Amygdala (tissue), 56 donors: Measurements from ENCODE around the gene GABRE.
"Not testable (repeated sequence)": the region's sequence is repeated elsewhere in the genome, so short reads cannot be mapped to it uniquely, and the experiment has no call there.

Experiments used
- DNase-seq, 56 donors: peaks; one replicate each; lab custom pipeline; 2025; lab: John Stamatoyannopoulos, UW

GABRE gene

GRCh38 chrX:151973060-151973661 is 1.3 kb downstream of the GABRE start:
- DNase-seq: no peak

GRCh38 chrX:151970661-151971060 is 3.8 kb downstream of the GABRE start:
- DNase-seq: peak in 1 of 56 donors; percentile 0

- DNase-seq: no peak
These were observed 4.4 kb downstream of the GABRE start for GRCh38 chrX:151970027-151970426.

GRCh38 chrX:151966236-151966635 is 8.2 kb downstream of the GABRE start:
- DNase-seq: no peak

- no peak for DNase-seq
These were observed 12.4 kb downstream of the GABRE start for GRCh38 chrX:151962034-151962433.

GRCh38 chrX:151958101-151958500 is 16.4 kb downstream of the GABRE start:
- no peak for DNase-seq

GRCh38 chrX:151954730-151955129 is 19.7 kb downstream of the GABRE start:
- DNase-seq: no peak

- DNase-seq: no peak
These were observed 36.3 kb downstream of the GABRE start for GRCh38 chrX:151938172-151938571.

- DNase-seq: no peak
These were observed 39.1 kb downstream of the GABRE start for GRCh38 chrX:151935358-151935757.

GRCh38 chrX:151929126-151929525 is 45.4 kb downstream of the GABRE start:
- no peak for DNase-seq

GRCh38 chrX:151923648-151924047 is 50.8 kb downstream of the GABRE start:
- DNase-seq: no peak

- DNase-seq: no peak
These were observed 51.8 kb downstream of the GABRE start for GRCh38 chrX:151922692-151923091.

- no peak for DNase-seq
These were observed 52.6 kb downstream of the GABRE start for GRCh38 chrX:151921866-151922265.

GRCh38 chrX:151921292-151921691 is 53.2 kb downstream of the GABRE start:
- DNase-seq: no peak

GRCh38 chrX:151920530-151920929 is 53.9 kb downstream of the GABRE start:
- DNase-seq: no peak

- DNase-seq: no peak
These were observed 54.4 kb downstream of the GABRE start for GRCh38 chrX:151920101-151920500.

- no peak for DNase-seq
These were observed 54.9 kb downstream of the GABRE start for GRCh38 chrX:151919610-151920009.

- not testable (repeated sequence) for DNase-seq
These were observed 55.7 kb downstream of the GABRE start for GRCh38 chrX:151918736-151919135.

GRCh38 chrX:151912780-151913179 is 61.7 kb downstream of the GABRE start, which contains the start of gene MAGEA4:
TSS of gene MAGEA4 (plus strand) at chrX:151912889. CDS start at chrX:151923665, 10,776 bp downstream.
- DNase-seq: no peak

GRCh38 chrX:151912221-151912620 is 62.3 kb downstream of the GABRE start:
- no peak for DNase-seq

- DNase-seq: no peak
These were observed 69.5 kb downstream of the GABRE start for GRCh38 chrX:151904989-151905388.
